WTC11 (cell line): Measurements from ENCODE around the gene ENAM.

Source experiments
- CREB1 ChIP-seq: sonication (generic); formaldehyde crosslinking; IDR thresholded peaks from 2 replicates; pipeline ENCODE4 v1.8.0; 2023; ENCODE audit warnings: mild to moderate bottlenecking, missing genetic modification reagents
- CTCF ChIP-seq: fragments of 200-600 bp; IDR thresholded peaks from 2 replicates; pipeline ENCODE4 v1.8.0; 2022; ENCODE audit warnings: antibody characterized with exemption
- E2F4 ChIP-seq: sonication (generic); formaldehyde crosslinking; IDR thresholded peaks from 2 replicates; pipeline ENCODE4 v1.8.1; 2022; ENCODE audit warnings: low read depth, mild to moderate bottlenecking, moderate library complexity, missing genetic modification reagents, borderline replicate concordance
- FOXJ3 ChIP-seq: sonication (generic); formaldehyde crosslinking; IDR thresholded peaks from 2 replicates; pipeline ENCODE4 v1.9.0; 2021; ENCODE audit warnings: missing genetic modification reagents, mild to moderate bottlenecking, borderline replicate concordance
- JUN ChIP-seq: sonication (generic); formaldehyde crosslinking; IDR thresholded peaks from 2 replicates; pipeline ENCODE4 v1.8.0; 2023; ENCODE audit warnings: mild to moderate bottlenecking, missing genetic modification reagents
- NR2C2 ChIP-seq: sonication (generic); formaldehyde crosslinking; IDR thresholded peaks from 2 replicates; pipeline ENCODE4 v1.8.0; 2022; ENCODE audit warnings: mild to moderate bottlenecking, missing genetic modification reagents
- TP53 ChIP-seq: sonication (generic); formaldehyde crosslinking; IDR thresholded peaks from 2 replicates; pipeline ENCODE4 v1.8.1; 2023; ENCODE audit warnings: mild to moderate bottlenecking, missing genetic modification reagents
- ZNF416 ChIP-seq: fragments of 250-450 bp; sonication (Bioruptor Pico); IDR thresholded peaks from 2 replicates; pipeline ENCODE4 v1.9.0; 2021; ENCODE audit warnings: mild to moderate bottlenecking, inconsistent platforms
- TF ChIP-seq, protein P1 (sequence below): sonication (generic); formaldehyde crosslinking; IDR thresholded peaks from 2 replicates; pipeline ENCODE4 v1.8.1; 2023; ENCODE audit warnings: mild to moderate bottlenecking, missing genetic modification reagents
- TF ChIP-seq, protein P2 (sequence below): sonication (generic); formaldehyde crosslinking; IDR thresholded peaks from 2 replicates; pipeline ENCODE4 v1.8.1; 2023; ENCODE audit warnings: mild to moderate bottlenecking, missing genetic modification reagents, moderate library complexity
- TF ChIP-seq, protein P3 (sequence below): sonication (generic); formaldehyde crosslinking; IDR thresholded peaks from 2 replicates; pipeline ENCODE4 v1.8.1; 2022; ENCODE audit warnings: mild to moderate bottlenecking, missing genetic modification reagents, moderate library complexity, borderline replicate concordance

DNA sequence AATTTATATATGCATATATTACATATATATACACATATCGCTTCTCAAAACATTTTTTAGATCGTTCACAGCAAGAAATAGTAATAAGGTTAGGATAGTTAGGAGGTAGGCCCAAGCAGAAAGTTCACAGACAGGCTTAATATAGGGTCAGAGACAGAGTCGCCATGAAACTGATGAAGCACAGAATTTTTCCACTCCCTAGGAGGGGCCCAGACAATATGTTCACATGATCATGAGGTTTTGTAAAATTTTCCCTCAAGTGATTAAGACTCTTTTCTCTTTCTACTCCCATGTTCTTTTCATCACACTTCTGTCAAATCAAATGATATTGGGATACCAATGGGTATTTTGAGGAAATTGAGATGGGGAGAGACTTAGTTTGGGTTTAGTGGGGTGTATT lies 5.2 kb upstream of the ENAM start:
- TF ChIP-seq JUN (CRISPR knock-in tag) (no peak), CTCF (no peak), CREB1 (no peak), E2F4 (CRISPR knock-in tag) (no peak), NR2C2 (no peak), FOXJ3 (CRISPR knock-in tag) (no peak), TP53 (CRISPR knock-in tag) (no peak), ZNF416 (CRISPR knock-in tag) (no peak)
- TF ChIP-seq, protein P1, sequence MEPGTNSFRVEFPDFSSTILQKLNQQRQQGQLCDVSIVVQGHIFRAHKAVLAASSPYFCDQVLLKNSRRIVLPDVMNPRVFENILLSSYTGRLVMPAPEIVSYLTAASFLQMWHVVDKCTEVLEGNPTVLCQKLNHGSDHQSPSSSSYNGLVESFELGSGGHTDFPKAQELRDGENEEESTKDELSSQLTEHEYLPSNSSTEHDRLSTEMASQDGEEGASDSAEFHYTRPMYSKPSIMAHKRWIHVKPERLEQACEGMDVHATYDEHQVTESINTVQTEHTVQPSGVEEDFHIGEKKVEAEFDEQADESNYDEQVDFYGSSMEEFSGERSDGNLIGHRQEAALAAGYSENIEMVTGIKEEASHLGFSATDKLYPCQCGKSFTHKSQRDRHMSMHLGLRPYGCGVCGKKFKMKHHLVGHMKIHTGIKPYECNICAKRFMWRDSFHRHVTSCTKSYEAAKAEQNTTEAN, result no peak
- TF ChIP-seq, protein P2, sequence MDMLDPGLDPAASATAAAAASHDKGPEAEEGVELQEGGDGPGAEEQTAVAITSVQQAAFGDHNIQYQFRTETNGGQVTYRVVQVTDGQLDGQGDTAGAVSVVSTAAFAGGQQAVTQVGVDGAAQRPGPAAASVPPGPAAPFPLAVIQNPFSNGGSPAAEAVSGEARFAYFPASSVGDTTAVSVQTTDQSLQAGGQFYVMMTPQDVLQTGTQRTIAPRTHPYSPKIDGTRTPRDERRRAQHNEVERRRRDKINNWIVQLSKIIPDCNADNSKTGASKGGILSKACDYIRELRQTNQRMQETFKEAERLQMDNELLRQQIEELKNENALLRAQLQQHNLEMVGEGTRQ, result no peak
- TF ChIP-seq, protein P3, sequence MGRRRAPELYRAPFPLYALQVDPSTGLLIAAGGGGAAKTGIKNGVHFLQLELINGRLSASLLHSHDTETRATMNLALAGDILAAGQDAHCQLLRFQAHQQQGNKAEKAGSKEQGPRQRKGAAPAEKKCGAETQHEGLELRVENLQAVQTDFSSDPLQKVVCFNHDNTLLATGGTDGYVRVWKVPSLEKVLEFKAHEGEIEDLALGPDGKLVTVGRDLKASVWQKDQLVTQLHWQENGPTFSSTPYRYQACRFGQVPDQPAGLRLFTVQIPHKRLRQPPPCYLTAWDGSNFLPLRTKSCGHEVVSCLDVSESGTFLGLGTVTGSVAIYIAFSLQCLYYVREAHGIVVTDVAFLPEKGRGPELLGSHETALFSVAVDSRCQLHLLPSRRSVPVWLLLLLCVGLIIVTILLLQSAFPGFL, result no peak
